Measurements from ENCODE around the gene AFG1L. TPM values are rescaled to one million over a fixed set of nuclear protein-coding genes. Genes with fewer than 3 reads are reported as not detected.

AFG1L gene
- total and polyA plus RNA-seq, 10 donors: 1.8 to 13.0 (median 4.4) TPM

GRCh38 chr6:108564178-108564577 lies 269.3 kb downstream of the AFG1L start:
- TF ChIP-seq CTCF (IDR thresholded peaks at IDR 0.05 in 8 of 11, conservative IDR thresholded peaks at IDR 0.05 in 3 of 11) (no peak), POLR2A (IDR thresholded peaks at IDR 0.05) (no peak), POLR2AphosphoS5 (IDR thresholded peaks at IDR 0.05) (no peak)
- H3K27ac ChIP-seq: peak overlapping the region in 7 of 8 donors; percentile 82 to 100 (median 99)
- H3K4me3 ChIP-seq: peak overlapping the region in 5 of 8 donors; percentile 0 to 88 (median 75)
- no peaks in the 10 kb centered on the region for H3K27me3 ChIP-seq (replicated peaks in 1 of 7)
- DNase-seq: no peak
- intact Hi-C loops (cut with DNase I; ENCODE audit: low total_unique reads): no loop called here
- H3K36me3 ChIP-seq: peaks cover 0 to 26% (median 3%) of the 10 kb centered on the region in 6 donors
- WGBS, 5 donors: 27 to 62% (median 47%) methylated on average over 3 of the region's 3 CpGs
- H3K9me3 ChIP-seq: no peaks in the 10 kb centered on the region
- H3K4me1 ChIP-seq: peaks cover 52 to 77% (median 76%) of the 10 kb centered on the region in 6 donors

GRCh38 chr6:108565091-108565766 lies 270.4 kb downstream of the AFG1L start:
- no peak for TF ChIP-seq POLR2A (IDR thresholded peaks at IDR 0.05)
- peak in 1 of 3 donors; percentile 69 for TF ChIP-seq POLR2AphosphoS5 (IDR thresholded peaks at IDR 0.05)
- DNase-seq: no peak
- peak overlapping the region in 5 of 8 donors; percentile 6 to 83 (median 14) for H3K4me3 ChIP-seq
- H3K27ac ChIP-seq: peak overlapping the region; percentile 61 to 100 (median 99)
- intact Hi-C loops (cut with DNase I; ENCODE audit: low total_unique reads): no loop called here
- H3K36me3 ChIP-seq: peaks cover 0 to 36% (median 9%) of the 10 kb centered on the region in 6 donors
- peaks cover 55 to 88% (median 86%) of the 10 kb centered on the region in 6 donors for H3K4me1 ChIP-seq
- no peaks in the 10 kb centered on the region for H3K27me3 ChIP-seq (replicated peaks in 1 of 7)
- 11 to 18% (median 16%) methylated on average over 4 of the region's 4 CpGs for WGBS, 5 donors
- H3K9me3 ChIP-seq: no peaks in the 10 kb centered on the region

GRCh38 chr6:108565893-108566292 lies 271.0 kb downstream of the AFG1L start:
- intact Hi-C loops (cut with DNase I; ENCODE audit: low total_unique reads): no loop called here
- 4 to 10% (median 6%) methylated on average over 4 of the region's 4 CpGs for WGBS, 5 donors
- H3K27me3 ChIP-seq (replicated peaks in 1 of 7): no peaks in the 10 kb centered on the region
- H3K9me3 ChIP-seq: no peaks in the 10 kb centered on the region
- peaks cover 55 to 94% (median 91%) of the 10 kb centered on the region in 6 donors for H3K4me1 ChIP-seq
- peak overlapping the region in 4 of 8 donors; percentile 4 to 83 (median 44) for H3K4me3 ChIP-seq
- TF ChIP-seq POLR2A (IDR thresholded peaks at IDR 0.05) (no peak), CTCF (IDR thresholded peaks at IDR 0.05 in 8 of 11, conservative IDR thresholded peaks at IDR 0.05 in 3 of 11) (peak in 5 of 11 experiments; percentile 8 to 43 (median 38)), POLR2AphosphoS5 (IDR thresholded peaks at IDR 0.05) (peak in 1 of 3 donors; percentile 83)
- no peak for DNase-seq
- H3K36me3 ChIP-seq: peaks cover 0 to 43% (median 12%) of the 10 kb centered on the region in 6 donors
- H3K27ac ChIP-seq: peak overlapping the region; percentile 61 to 100 (median 99)

- Histone ChIP-seq H3K9me3 (no peaks in the 10 kb centered on the region), H3K27me3 (replicated peaks in 1 of 7) (no peaks in the 10 kb centered on the region), H3K27ac (peak overlapping the region; percentile 61 to 100 (median 99)), H3K4me3 (peak overlapping the region in 1 of 8 donors; percentile 83), H3K36me3 (peaks cover 0 to 48% (median 14%) of the 10 kb centered on the region in 6 donors), H3K4me1 (peaks cover 55 to 99% (median 96%) of the 10 kb centered on the region in 6 donors)
- intact Hi-C loops (cut with DNase I; ENCODE audit: low total_unique reads): no loop called here
- no peak for TF ChIP-seq POLR2A (IDR thresholded peaks at IDR 0.05)
- DNase-seq: no peak
These were observed 271.6 kb downstream of the AFG1L start for GRCh38 chr6:108566406-108566805.

- H3K36me3 ChIP-seq: peaks cover 0 to 65% (median 15%) of the 10 kb centered on the region in 6 donors
- no peak for DNase-seq
- H3K27me3 ChIP-seq (replicated peaks in 1 of 7): no peaks in the 10 kb centered on the region
- H3K9me3 ChIP-seq: no peaks in the 10 kb centered on the region
- peak overlapping the region in 4 of 8 donors; percentile 51 to 100 (median 80) for H3K27ac ChIP-seq
- intact Hi-C loops (cut with DNase I; ENCODE audit: low total_unique reads): no loop called here
- no peak for TF ChIP-seq POLR2AphosphoS5 (IDR thresholded peaks at IDR 0.05)
- TF ChIP-seq CTCF (IDR thresholded peaks at IDR 0.05 in 8 of 11, conservative IDR thresholded peaks at IDR 0.05 in 3 of 11): no peak
- no peak for TF ChIP-seq POLR2A (IDR thresholded peaks at IDR 0.05)
- H3K4me3 ChIP-seq: peak overlapping the region in 1 of 8 donors; percentile 10
- 71 to 80% (median 78%) methylated on average over 5 of the region's 5 CpGs for WGBS, 5 donors
- H3K4me1 ChIP-seq: peaks cover 55 to 99% (median 84%) of the 10 kb centered on the region in 6 donors
These were observed 273.2 kb downstream of the AFG1L start for GRCh38 chr6:108568101-108568500.

All from spleen (tissue), 11 donors.